K562 (cell line): ENCODE results near the gene RTP3. TPM values are rescaled to one million over a fixed set of nuclear protein-coding genes. Genes with fewer than 3 reads are reported as not detected.

Source experiments
- ATAC-seq: fragments of 200-7000 bp; cut with Tn5 transposase; 3 replicates; pipeline ENCODE4 v1.9.1; 2020; ENCODE audit warnings: moderate library complexity
- BruUV-seq: library from RNA; stranded (reverse); fragments of 400-500 nt; replicated peaks from 2 replicates; lab custom pipeline; 2021; lab: Mats Ljungman, UMichigan
- CTCF ChIA-PET: fragments of 300-600 bp; formaldehyde crosslinking; extraction: SDS; loops from one replicate; lab custom pipeline; 2021; ENCODE audit warnings: low intra/inter-chr PET ratio; lab: Yijun Ruan, JAX
- POLR2A ChIA-PET: fragments of 300-600, 350-650 bp; sonication (Branson Sonifier 250); formaldehyde crosslinking; extraction: SDS; loops from one replicate; lab custom pipeline; 2021; ENCODE audit warnings: antibody characterized with exemption, inconsistent platforms; lab: Yijun Ruan, JAX
- DNase-seq, 4 experiments: peaks; one replicate each; pipeline versions ENCODE4 v3.0.0 to v3.0.0-alpha.2; 2011 to 2018; ENCODE audit warnings: low spot score in 3 of 4, mixed read lengths in 3 of 4; ENCODE audit errors: extremely low read depth in 1 of 4
- FAIRE-seq: peaks from 2 replicates; lab custom pipeline; 2011; peaks lifted over from hg19 to GRCh38; lab: Jason Lieb, UNC
- H2AFZ ChIP-seq: 2 replicates; pipeline ENCODE4 v1.6.0; 2011; ENCODE audit warnings: low read depth, low read length, control low read depth, inconsistent platforms
- H3K27ac ChIP-seq: fragments of 200-600 bp; 3 replicates; pipeline ENCODE4 v1.8.0; 2011; ENCODE audit warnings: low read depth, mild to moderate bottlenecking, control low read depth, inconsistent platforms, low read length, moderate library complexity, mixed read lengths; ENCODE audit errors: extremely low read depth
- H3K27me3 ChIP-seq, 2 experiments: fragments of 300-600 bp in 1 of 2; 2 replicates in 1 of 2; 3 replicates in 1 of 2; pipeline versions ENCODE4 v1.6.0 to v1.8.0; 2011; ENCODE audit warnings: inconsistent platforms in 2 of 2, low read length in 2 of 2, mild to moderate bottlenecking in 1 of 2, mixed read lengths in 1 of 2, moderate library complexity in 1 of 2; ENCODE audit not compliant: control insufficient read depth in 2 of 2, insufficient read depth in 2 of 2
- H3K36me3 ChIP-seq: fragments of 300-600 bp; 3 replicates; pipeline ENCODE4 v1.8.0; 2011; ENCODE audit warnings: mild to moderate bottlenecking, low read length, inconsistent platforms; ENCODE audit not compliant: control insufficient read depth, insufficient read depth
- H3K4me1 ChIP-seq, 2 experiments: fragments of 200-600 bp in 1 of 2; replicated peaks in 1 of 2; 2 replicates in 1 of 2; 3 replicates in 1 of 2; pipeline versions ENCODE4 v1.5.1 to v1.8.0; 2011; ENCODE audit warnings: inconsistent platforms in 2 of 2, low read length in 2 of 2, mild to moderate bottlenecking in 1 of 2, mixed read lengths in 1 of 2, moderate library complexity in 1 of 2; ENCODE audit not compliant: control insufficient read depth in 2 of 2, insufficient read depth in 2 of 2
- H3K4me2 ChIP-seq: 2 replicates; pipeline ENCODE4 v1.6.1; 2011; ENCODE audit warnings: low read length, control low read depth, inconsistent platforms, mixed read lengths; ENCODE audit not compliant: insufficient read depth
- H3K4me3 ChIP-seq: fragments of 200-600 bp; sonication (generic), shearing (Covaris generic); 2 replicates; pipeline ENCODE4 v1.5.1; 2016; ENCODE audit warnings: control low read depth, inconsistent platforms
- H3K79me2 ChIP-seq: fragments of 200-600 bp; 3 replicates; pipeline ENCODE4 v1.8.0; 2011; ENCODE audit warnings: low read length, inconsistent platforms; ENCODE audit not compliant: control insufficient read depth, insufficient read depth
- H3K9ac ChIP-seq, 2 experiments: 2 replicates each; pipeline versions ENCODE4 v1.6.0 to v1.6.1; 2011; ENCODE audit warnings: low read depth in 2 of 2, low read length in 2 of 2, control low read depth in 1 of 2, inconsistent platforms in 1 of 2, mild to moderate bottlenecking in 1 of 2, mixed read lengths in 1 of 2; ENCODE audit not compliant: insufficient read depth in 1 of 2
- H3K9me1 ChIP-seq: one replicate; pipeline ENCODE4 v1.6.0; 2011; ENCODE audit warnings: inconsistent platforms, mild to moderate bottlenecking, low read length, moderate library complexity; ENCODE audit not compliant: control insufficient read depth, insufficient read depth
- H3K9me3 ChIP-seq: replicated peaks from 2 replicates; pipeline ENCODE4 v1.5.1; 2011; ENCODE audit warnings: low read depth, low read length, inconsistent platforms; ENCODE audit not compliant: control insufficient read depth, insufficient read depth
- H4K20me1 ChIP-seq: replicated peaks from 2 replicates; pipeline ENCODE4 v1.6.1; 2011; ENCODE audit warnings: low read length, inconsistent platforms, mixed read lengths; ENCODE audit not compliant: control insufficient read depth, insufficient read depth
- CLOCK ChIP-seq: fragments of 250-450 bp; sonication (Bioruptor Pico); IDR thresholded peaks from 2 replicates; pipeline ENCODE4 v1.4.0; 2020; ENCODE audit warnings: mild to moderate bottlenecking, moderate library complexity, borderline replicate concordance
- ZNF695 ChIP-seq: fragments of 450-650 bp; formaldehyde crosslinking; IDR thresholded peaks from 2 replicates; pipeline ENCODE4 v1.4.0; 2020; ENCODE audit warnings: mild to moderate bottlenecking, moderate library complexity
- WGBS: fragments of 100-300 bp; shearing (Covaris generic); methylation state at CpG from one replicate; pipeline ENCODE4 v1.1.6; 2016; ENCODE audit warnings: low coverage, mixed read lengths; ENCODE audit not compliant: insufficient coverage; ENCODE audit errors: missing lambda C conversion rate; 5-methylcytosine and 5-hydroxymethylcytosine counted together
- in situ Hi-C: fragments of 300-500 bp; cut with MboI; formaldehyde crosslinking; loops from 4 replicates; pipeline ENCODE4 v1.15.0; 2018; ENCODE audit warnings: inconsistent platforms, mixed read lengths
- intact Hi-C: fragments of 100-400 bp; cut with micrococcal nuclease; formaldehyde crosslinking; loops from 2 replicates; pipeline ENCODE4 v1.14.2; 2022
- polyA plus RNA-seq, 8 experiments: library from polyadenylated mRNA; depleted of rRNA in 4 of 8; stranded (reverse) in 5 of 8; unstranded in 3 of 8; fragments of >200 nt; fragmentation: Nextera tagmentation in 2 of 8; fragmentation: Illumina TruSeq in 1 of 8; extraction: Ambion mirVana in 2 of 8; extraction: Trizol in 1 of 8; gene quantifications; 2 replicates each; pipeline versions ENCODE4 v1.2.1 to v1.2.3, GENCODE V29; 2011 to 2014; ENCODE audit warnings: inconsistent platforms in 1 of 8, missing spikeins in 1 of 8
- total RNA-seq, 7 experiments: library from RNA; depleted of rRNA in 6 of 7; stranded (reverse); fragments of >200 nt in 6 of 7; fragmentation: Illumina TruSeq in 2 of 7; extraction: Trizol in 2 of 7; gene quantifications; 2 replicates each; pipeline versions ENCODE4 v1.2.1 to v1.2.3, GENCODE V29; 2011 to 2021; ENCODE audit warnings: low replicate concordance in 1 of 7

The RTP3 gene
- total and polyA plus RNA-seq, 9 of the 15 experiments (the other 6 are each of a cell fraction or from before 2014, with no cell fraction given), result not detected

DNA sequence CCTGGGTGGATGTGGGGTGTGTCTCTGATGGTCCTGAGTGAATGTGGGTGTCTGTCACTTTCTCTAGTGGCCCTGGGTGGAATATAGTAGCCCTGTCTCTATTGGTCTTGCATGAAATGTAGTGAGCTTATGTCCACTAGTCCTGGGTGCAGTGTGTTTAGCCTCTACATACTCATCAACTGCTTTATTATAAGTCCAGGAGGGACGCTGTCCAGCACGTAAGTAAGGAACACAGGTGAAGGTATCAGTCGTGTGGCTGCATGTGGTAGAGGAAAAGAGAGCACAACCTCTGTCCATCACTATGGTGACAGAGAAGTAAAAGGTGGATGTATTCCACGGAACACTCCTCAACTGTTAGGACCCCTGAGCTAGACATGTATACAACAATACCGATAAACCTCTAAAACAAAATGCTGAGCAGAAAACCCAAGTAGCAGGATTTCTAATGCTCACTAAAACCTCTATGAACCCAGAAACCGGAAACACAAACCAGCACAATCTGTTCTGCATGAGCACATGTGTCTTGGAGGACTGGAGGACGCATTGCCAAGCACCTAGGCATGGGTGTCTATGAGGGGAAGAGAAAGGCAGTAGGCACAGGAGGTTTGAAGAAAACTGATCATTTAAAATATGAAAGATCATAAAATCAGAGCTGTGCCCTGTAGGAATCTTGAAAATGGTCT lies 44.1 kb upstream of the RTP3 start:
- Histone ChIP-seq H3K4me2 (no peak overlapping the region), H3K4me1 (peaks cover 0 to 2% of the 10 kb centered on the region in 2 experiments; a peak in 1 of 5 replicates)
- CTCF ChIA-PET, result no interaction called here
- TF ChIP-seq CLOCK (CRISPR knock-in tag) (no peak), ZNF695 (CRISPR knock-in tag) (no peak)
- TF ChIP-seq, all 486 proteins: peak for 0
- Histone ChIP-seq H3K9me1 (no peaks in the 10 kb centered on the region), H3K79me2 (no peaks in the 10 kb centered on the region), H3K36me3 (no peaks in the 10 kb centered on the region), H4K20me1 (no peaks in the 10 kb centered on the region), H3K4me3 (no peak overlapping the region), H3K9me3 (no peaks in the 10 kb centered on the region), H3K27me3 (peaks cover 50 to 73% of the 10 kb centered on the region in 2 experiments), H3K9ac (no peak overlapping the region), H3K27ac (no peak overlapping the region), H2AFZ (no peak overlapping the region)
- ATAC-seq (no peak), FAIRE-seq (no peak), DNase-seq (no peak)
- POLR2A ChIA-PET, result interaction anchor here (0.5 kb wide), 1 partner anchor 64 kb away, joined by 3 read pairs; no protein-coding TSS in a partner anchor
- BruUV-seq, result no TSS peak
- in situ Hi-C loops, result no loop called here
- 1% methylated on average over 7 of the region's 7 CpGs for WGBS
- intact Hi-C loops, result no loop called here
